Epidermal melanocyte (primary cell): Measurements from ENCODE around the gene EFCAB5.

ENCODE experiments used
- DNase-seq: peaks from one replicate; pipeline ENCODE4 v3.0.0; 2011; ENCODE audit warnings: low spot score; ENCODE audit not compliant: insufficient read length

Gene EFCAB5

DNA sequence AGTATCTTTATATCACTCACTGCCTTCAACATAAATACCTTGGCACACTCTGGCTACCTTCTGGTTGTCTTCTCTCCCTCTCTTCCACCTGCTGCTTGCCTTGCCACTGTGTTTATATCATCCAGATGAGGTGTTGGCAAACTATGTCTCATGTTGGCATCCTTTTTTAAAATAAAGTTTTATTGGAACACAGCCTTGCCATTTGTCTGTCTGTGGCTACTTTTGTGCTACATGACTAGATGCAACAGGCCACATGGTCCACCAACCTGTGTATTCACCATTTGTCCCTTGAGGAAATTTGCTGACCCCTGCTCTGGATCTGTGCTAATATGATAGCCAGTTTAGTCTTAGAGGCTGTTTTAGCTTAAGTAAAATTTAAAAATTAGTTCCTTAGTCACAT is 212.0 kb downstream of the EFCAB5 start:
- DNase-seq = no peak

DNA sequence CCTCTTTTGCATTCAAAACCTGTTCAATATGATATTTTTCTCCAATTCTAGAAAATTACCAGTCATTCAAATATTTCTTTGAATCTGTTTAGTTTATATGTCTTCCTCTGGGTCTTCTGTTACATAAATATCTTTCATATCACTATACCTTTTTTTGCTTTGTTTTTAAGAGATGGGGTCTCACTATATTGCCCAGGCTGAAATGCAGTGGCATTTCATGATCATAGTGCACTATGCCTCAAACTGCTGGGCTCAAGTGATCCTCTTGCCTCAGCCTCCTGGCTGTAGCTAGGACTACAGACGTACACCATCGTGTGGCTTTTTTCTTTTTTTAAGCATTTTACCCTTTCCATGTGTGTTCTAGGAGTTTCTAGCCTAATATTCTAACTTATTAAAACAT is 214.0 kb downstream of the EFCAB5 start:
- DNase-seq = no peak
